Thyroid gland (tissue), 4 donors: ENCODE data around the gene MUC13. TPM values are rescaled to one million over a fixed set of nuclear protein-coding genes. Genes with fewer than 3 reads are reported as not detected.

Experiments used
- DNase-seq, 2 donors: peaks; one replicate each; pipeline ENCODE4 v3.0.0-alpha.2; 2019
- H3K27ac ChIP-seq, 3 donors: fragments of 200-600 bp; sonication (generic); 1 replicate in 2 of 3; 2 replicates in 1 of 3; pipeline ENCODE4 v1.5.1; 2016 to 2019; ENCODE audit warnings: mild to moderate bottlenecking in 1 of 3, moderate library complexity in 1 of 3
- H3K27me3 ChIP-seq: fragments of 200-600 bp; sonication (generic); one replicate; pipeline ENCODE4 v1.5.1; 2019
- H3K36me3 ChIP-seq, 2 donors: fragments of 200-600 bp; sonication (generic); one replicate each; pipeline ENCODE4 v1.5.1; 2016 to 2019
- H3K4me1 ChIP-seq, 2 donors: fragments of 200-600 bp; sonication (generic); one replicate each; pipeline ENCODE4 v1.5.1; 2017 to 2019
- H3K4me3 ChIP-seq, 3 donors: fragments of 200-600 bp; sonication (generic); replicated peaks in 1 of 3; 1 replicate in 2 of 3; 2 replicates in 1 of 3; pipeline ENCODE4 v1.5.1; 2016; ENCODE audit warnings: mild to moderate bottlenecking in 1 of 3
- H3K9me3 ChIP-seq: fragments of 200-600 bp; sonication (generic); one replicate; pipeline ENCODE4 v1.5.1; 2017
- CTCF ChIP-seq, 6 experiments: fragments of 200-600 bp in 3 of 6; fragments of 450-650 bp in 3 of 6; sonication (generic) in 3 of 6; IDR thresholded peaks; one replicate each; pipeline ENCODE4 v1.5.1; 2016 to 2019; ENCODE audit warnings: antibody characterized with exemption in 6 of 6, mild to moderate bottlenecking in 2 of 6, inconsistent platforms in 1 of 6, moderate library complexity in 1 of 6
- POLR2A ChIP-seq, 2 donors: fragments of 450-650 bp; IDR thresholded peaks; one replicate each; pipeline ENCODE4 v1.6.1; 2017; ENCODE audit warnings: antibody characterized with exemption in 2 of 2, mild to moderate bottlenecking in 2 of 2, moderate library complexity in 1 of 2
- WGBS, 2 donors: methylation state at CpG; one replicate each; pipeline ENCODE4 v1.1.5; 2017; 5-methylcytosine and 5-hydroxymethylcytosine counted together
- intact Hi-C: fragments of 100-400 bp; cut with DNase I; formaldehyde crosslinking; loops from one replicate; pipeline ENCODE4 v1.15.1; 2023
- total RNA-seq, 4 donors: library from RNA; depleted of rRNA; stranded (reverse); fragments of >200 nt; gene quantifications; one replicate each; pipeline ENCODE4 v1.2.3, GENCODE V29; 2016

Gene MUC13
- total RNA-seq, 4 donors from 2014 or later: not detected

DNA sequence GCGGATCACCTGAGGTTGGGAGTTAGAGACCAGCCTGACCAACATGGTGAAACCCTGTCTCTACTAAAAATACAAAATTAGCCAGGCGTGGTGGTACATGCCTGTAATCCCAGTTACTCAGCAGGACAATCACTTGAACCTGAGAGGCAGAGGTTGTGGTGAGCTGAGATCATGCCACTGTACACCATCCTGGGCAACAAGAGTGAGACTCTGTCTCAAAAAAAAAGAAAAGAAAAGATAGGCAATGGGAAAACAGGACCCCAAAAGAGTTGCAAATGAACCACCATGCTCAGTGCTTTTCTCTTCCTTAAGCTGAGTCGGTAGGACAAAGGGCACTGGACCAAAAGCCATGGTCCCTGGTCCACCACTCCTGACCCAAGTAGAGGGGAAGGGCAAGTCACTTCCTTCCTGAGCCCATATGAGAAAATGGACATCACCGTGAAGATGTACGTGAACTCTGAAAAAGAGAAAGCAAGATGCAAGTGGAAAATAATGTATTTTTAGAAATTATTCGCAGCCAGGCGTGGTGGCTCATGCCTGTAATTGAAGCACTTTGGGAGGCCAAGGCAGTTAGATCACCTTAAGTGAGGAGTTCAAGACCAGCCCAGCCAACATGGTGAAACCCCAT is 50.0 kb downstream of the MUC13 start:
- H3K27ac ChIP-seq: no peak overlapping the region
- peaks cover 11 to 34% of the 10 kb centered on the region in 2 donors for H3K4me1 ChIP-seq
- H3K27me3 ChIP-seq: no peaks in the 10 kb centered on the region
- no peaks in the 10 kb centered on the region for H3K36me3 ChIP-seq
- H3K9me3 ChIP-seq: no peaks in the 10 kb centered on the region
- DNase-seq: no peak
- intact Hi-C loops: no loop called here
- TF ChIP-seq CTCF (IDR thresholded peaks at IDR 0.05) (no peak), POLR2A (IDR thresholded peaks at IDR 0.05) (no peak)
- WGBS, 2 donors: 75 to 78% methylated on average over 7 of the region's 7 CpGs
- no peak overlapping the region for H3K4me3 ChIP-seq

- TF ChIP-seq POLR2A (IDR thresholded peaks at IDR 0.05): no peak
- no peak for TF ChIP-seq CTCF (IDR thresholded peaks at IDR 0.05)
- H3K9me3 ChIP-seq: no peaks in the 10 kb centered on the region
- H3K4me1 ChIP-seq: peaks cover 18 to 36% of the 10 kb centered on the region in 2 donors
- no peak overlapping the region for H3K27ac ChIP-seq
- DNase-seq: no peak
- H3K4me3 ChIP-seq: no peak overlapping the region
- WGBS, 2 donors: 86 to 87% methylated on average over 7 of the region's 7 CpGs
- intact Hi-C loops: no loop called here
- H3K36me3 ChIP-seq: no peaks in the 10 kb centered on the region
- no peaks in the 10 kb centered on the region for H3K27me3 ChIP-seq
Observed at GRCh38 chr3:124883766-124884473, 50.6 kb downstream of the MUC13 start.

DNA sequence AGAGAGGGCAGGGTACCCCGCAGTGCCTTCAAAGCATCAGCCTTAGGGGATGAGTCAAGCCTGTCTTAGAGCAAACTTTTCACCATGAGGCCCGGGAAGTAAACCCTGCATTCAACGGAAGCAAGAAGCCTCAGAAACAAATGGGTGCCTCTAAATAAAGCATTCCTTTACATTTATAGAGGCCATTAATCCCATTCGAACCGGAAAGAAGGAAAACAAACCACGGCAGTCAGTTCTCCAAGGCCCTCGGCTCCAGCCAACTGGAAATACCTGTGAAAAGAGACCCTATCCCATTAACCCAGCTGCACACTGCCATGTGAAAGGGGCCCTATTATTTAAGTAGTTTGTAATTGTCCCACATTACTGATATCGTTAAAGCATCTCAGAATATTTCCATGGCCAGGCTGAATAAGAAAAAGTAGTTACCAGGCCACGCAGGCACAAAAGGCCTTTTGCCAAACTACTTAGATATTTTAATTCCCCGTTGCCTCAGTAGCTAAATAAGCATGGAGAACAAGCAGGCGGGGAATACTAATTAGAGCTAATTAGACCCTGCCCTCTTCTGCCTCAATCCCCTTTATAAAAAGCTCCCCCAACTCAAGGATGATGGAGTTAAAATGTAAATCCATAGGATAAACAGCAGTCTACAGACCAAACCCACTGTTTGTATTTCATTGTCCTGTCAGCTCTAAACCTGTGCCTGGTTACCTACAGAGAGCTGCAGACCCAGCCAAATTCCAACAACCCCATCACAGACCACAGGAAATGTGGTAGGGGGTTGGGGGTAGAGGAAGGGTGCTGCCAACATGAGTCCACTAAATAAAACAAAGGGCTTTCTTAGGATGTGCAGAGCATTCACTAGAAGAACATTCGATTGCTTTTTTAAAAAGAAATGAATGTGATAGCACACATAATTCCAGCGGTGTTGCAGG is 51.5 kb downstream of the MUC13 start:
- TF ChIP-seq POLR2A (IDR thresholded peaks at IDR 0.05): no peak
- TF ChIP-seq CTCF (IDR thresholded peaks at IDR 0.05): no peak
- H3K36me3 ChIP-seq: no peaks in the 10 kb centered on the region
- no peak for DNase-seq
- intact Hi-C loops: no loop called here
- 80 to 82% methylated on average over 13 of the region's 13 CpGs for WGBS, 2 donors
- H3K4me1 ChIP-seq: peaks cover 24 to 37% of the 10 kb centered on the region in 2 donors
- no peaks in the 10 kb centered on the region for H3K9me3 ChIP-seq
- H3K27ac ChIP-seq: no peak overlapping the region
- no peaks in the 10 kb centered on the region for H3K27me3 ChIP-seq
- no peak overlapping the region for H3K4me3 ChIP-seq

GRCh38 chr3:124881976-124882697 is 52.4 kb downstream of the MUC13 start:
- Histone ChIP-seq H3K27me3 (no peaks in the 10 kb centered on the region), H3K9me3 (no peaks in the 10 kb centered on the region), H3K4me1 (peaks cover 31 to 44% of the 10 kb centered on the region in 2 donors), H3K4me3 (no peak overlapping the region), H3K36me3 (no peaks in the 10 kb centered on the region), H3K27ac (no peak overlapping the region)
- DNase-seq: no peak
- WGBS, 2 donors: 87 to 88% methylated on average over 11 of the region's 11 CpGs
- intact Hi-C loops: no loop called here
- TF ChIP-seq CTCF (IDR thresholded peaks at IDR 0.05) (no peak), POLR2A (IDR thresholded peaks at IDR 0.05) (no peak)
